CD4-positive, alpha-beta T cell treated with Interleukin-17A for 1 hour (primary cell): Measurements from ENCODE around the gene HIPK4.
A peak's percentile ranks its signal among the peaks of the same experiment; 100 is the strongest.
"Not testable (repeated sequence)": the region's sequence is repeated elsewhere in the genome, so short reads cannot be mapped to it uniquely, and the experiment has no call there.

Source experiments
- DNase-seq: peaks from one replicate; pipeline ENCODE4 v3.0.0-alpha.2; 2020

Gene HIPK4

DNA sequence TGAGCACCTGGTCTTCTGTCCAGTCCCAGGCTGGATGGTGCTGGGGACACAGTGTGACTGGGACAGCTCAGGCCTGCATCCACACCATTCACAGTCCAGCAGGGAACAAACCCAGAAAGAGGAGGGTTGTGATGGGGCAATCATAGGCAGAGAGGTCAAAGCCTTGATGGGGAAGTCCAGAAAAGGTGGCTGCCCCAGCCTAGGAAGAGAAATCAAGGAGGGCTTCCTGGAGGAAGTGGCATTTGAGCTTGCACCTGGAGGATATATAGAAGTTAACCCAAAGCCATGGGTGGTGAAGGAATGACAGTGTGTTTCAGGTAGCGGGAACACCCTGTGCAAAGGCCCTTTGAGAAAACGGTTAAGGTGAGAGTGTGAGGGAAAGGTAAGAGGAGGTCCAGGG is 25.8 kb upstream of the HIPK4 start:
- no peak for DNase-seq

DNA sequence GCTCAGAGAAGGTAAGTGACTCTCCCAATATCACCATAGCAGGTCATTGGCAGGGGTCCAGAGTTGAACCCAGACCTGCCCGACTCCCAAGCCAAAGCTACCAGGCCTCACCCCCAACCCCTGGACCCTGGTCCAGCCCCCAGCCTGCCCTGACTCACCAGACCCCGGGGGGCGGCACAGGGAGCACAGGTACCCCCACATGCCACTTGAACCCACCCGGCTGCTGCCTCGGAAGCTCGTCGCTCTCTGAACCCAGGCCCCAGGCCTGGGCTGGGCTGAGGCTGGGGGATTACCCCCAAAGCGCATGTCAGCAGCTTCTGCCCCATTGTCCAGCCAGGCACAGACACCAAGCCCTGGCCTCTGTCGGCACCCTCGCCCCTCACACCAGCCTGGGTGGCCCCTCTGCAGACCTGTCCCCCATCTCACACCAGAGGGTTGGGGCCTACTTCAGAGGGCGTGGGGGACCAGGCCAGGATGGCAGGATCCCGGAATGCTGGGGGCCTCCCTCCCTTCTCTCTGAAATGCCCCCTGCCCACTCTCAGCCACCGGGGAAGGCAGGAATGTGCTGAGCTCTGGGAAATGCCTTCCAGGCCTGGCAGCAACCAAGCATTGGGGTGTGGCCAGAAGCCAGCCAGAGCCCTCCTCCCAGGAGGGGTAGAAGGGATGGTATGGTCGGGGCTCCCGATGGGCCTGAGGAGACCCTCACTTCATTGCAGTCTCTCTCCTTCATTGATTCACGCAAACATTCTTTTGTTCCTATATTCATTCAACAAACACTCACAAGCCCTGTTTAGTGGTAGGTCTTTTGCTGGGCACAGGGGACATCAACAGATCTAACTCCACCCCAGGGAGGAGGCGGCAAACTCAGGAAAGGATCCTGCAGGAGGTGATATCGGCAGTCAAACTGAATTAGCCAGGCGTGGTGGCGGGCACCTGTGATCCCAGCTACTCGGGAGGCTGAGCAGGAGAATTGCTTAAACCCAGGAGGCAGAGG is 24.9 kb upstream of the HIPK4 start:
- DNase-seq = no peak

DNA sequence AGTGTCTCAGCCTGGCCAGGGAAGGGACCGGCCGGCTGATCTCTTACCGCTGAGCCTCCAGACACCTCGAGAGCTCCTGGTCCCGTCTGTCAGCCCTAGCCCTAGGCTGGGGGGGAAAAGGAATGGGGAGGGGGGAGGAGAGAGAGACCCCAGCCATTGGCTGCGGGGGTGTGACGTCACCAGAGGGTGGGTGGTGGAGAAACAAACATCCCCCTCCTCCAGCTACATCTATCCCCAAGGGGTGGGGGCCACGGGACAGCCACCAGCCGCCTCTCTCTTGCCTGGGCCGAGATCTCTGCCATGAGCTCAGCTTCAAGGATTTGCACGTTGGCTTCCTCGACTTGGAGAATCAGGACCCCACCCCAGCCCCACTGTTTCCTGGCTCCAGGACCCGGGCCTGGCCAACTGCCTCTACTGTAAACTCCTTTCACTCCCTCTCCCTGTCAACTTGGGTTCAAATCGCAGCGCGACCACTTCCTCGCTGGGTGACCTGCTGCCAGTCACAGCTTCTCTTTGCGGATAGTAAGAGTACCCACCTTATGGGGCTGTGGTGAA is 23.4 kb upstream of the HIPK4 start, which contains the start of gene PRX:
Gene PRX, minus strand, starts transcription at position 88 of the 555 bp plus-strand sequence. CDS start 5,446 bp downstream, outside the sequence.
- no peak for DNase-seq

DNA sequence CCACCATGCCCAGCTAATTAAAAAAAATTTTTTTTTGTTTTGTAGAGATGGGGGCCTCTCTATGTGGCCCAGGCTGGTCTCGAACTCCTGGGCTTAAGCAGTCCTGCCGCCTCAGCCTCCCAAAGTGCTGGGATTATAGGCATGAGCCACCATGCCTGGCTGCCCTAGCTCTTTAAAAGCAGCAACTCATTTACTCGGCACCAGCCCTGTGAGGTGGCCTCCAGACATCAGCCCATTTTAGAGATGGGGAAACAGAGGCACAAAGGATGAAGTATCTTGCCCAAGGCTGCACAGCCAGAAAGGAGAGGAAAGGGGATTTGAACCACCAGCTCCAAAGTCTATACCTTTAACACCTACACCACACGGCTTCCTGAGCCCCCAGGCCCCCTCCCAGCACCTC is 22.9 kb upstream of the HIPK4 start:
- DNase-seq = no peak

DNA sequence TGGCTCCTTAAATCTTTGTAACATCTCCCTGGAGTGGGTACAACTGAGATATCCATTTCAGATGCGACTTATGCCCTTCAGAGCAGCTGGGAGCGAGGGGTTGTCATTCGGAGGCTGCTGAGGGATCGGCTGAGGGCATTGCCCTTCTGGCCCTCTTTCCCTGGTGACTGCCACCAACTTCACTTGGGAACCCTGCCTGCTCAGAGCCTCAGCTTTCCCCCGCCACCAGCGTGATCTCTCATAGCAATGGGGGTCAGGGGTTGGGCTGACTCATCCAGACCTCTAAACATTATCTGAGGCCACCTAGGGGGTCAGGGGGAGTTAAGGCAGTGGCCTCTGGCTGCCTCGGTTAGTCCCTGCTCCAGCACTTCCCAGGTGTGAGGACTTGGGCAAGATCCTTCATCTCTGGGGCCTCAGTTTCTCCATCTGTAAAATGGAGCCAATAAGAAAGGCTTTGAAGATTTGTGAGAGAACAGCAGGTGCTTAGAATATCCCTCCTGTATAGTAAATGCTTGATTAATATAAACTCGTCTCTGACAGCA is 22.0 kb upstream of the HIPK4 start:
- no peak for DNase-seq

DNA sequence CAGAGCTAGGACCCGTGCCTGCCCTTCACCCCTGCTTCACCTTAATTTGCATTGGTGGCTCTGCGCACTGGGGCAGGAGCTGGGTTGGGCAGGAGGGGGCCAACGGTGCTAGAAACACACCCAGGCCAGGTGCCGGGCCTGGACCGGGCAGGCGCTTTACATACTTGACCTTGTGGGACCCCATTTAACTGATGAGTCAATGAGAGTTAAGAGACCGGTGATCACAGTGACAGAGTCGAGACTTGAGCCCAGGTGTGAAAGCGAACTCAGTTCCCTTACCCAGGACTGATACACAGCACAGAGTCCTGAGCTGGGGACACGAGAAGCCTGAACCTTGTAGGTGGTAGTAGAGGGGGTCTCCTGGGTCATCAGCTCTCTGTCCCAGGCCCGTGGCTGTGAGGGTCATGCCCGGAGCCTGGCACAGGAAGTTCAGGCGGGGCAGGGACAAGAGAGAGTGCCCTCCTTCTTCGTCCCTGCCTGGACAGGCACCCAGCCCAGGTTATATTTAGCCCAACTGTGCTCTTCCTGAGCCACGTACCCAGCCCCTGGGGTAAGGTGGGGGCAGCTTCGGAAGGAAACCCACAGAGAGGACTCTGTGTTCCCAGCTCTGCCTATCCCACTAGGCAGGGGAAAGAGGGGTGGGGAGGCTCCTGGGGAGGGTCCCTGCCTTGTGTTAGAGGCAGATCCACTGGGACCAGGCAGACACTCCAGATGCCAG is 21.3 kb upstream of the HIPK4 start:
- no peak for DNase-seq

DNA sequence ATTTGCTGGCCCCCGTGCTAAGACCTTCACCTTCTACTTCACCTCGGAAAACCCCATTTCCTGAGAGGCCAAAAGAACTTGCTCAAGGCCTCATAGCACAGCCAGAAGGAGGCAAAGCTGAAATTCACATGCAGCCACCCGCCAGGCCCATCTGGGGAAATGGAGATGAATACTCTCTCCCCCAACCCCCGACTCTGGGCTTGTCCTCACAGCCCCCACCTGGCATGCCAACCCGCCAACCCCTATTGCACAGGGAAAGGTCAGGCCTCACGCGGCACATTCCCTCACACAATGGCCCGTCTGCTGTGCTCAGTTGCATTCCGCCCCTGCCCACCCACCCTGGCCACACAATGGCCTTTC is 20.0 kb upstream of the HIPK4 start:
- DNase-seq = no peak

DNA sequence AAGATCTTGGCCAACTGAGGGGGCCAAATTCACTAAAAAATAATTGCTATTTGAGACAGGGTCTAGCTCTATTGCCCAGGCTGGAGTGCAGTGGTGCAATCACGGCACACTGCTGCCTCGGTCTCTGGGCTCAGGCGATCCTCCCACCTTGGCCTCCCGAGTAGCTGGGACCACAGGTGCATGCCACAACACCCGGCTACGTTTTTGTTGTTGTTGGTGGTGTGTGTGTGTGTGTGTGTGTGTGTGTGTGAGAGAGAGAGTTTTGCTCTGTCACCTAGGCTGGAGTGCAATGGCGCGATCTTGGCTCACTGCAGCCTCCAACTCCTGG is 18.6 kb upstream of the HIPK4 start:
- DNase-seq = not testable (repeated sequence)

DNA sequence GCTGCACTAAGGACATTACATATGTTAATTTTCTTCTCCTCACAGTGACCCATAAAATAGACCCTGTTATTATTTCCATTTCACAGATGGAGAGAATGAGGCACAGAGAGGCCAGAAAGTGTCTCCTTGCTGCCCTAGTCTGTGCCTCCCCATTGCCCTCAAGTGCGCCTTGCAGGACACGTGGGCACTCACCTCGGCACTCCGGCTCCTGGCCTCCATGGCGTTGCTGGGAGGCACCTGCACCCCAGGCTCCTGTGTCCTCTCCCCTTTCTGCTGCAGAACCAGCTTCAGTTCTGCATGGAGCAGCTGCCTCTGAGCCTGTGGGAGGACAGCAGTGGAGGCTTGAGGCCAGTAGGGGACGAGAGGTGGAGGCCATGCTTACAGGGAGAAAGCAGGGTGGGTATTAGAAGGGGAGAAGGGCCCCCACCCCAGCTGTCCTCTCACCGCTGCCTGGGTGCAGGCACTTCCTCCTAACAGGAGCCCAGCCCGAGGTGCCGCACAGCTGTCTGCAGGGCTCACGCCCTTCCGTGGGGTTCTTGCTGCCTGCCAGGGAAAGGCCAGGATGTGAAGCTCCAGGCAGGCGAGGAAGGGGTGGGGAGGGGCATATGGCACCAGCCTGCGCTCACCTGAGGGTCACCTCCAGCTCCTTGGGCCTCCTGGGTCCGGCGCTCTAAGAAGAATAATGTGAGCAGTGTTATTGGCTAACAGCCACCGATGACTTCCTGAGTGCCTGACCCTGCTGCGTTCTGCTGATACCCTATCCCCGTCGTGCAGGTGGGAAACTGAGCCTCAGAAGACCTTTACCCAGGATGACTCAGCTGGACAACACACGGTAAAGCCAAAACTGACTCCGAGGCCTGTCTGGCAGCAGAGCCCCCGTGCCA is 18.0 kb upstream of the HIPK4 start:
- DNase-seq = no peak

DNA sequence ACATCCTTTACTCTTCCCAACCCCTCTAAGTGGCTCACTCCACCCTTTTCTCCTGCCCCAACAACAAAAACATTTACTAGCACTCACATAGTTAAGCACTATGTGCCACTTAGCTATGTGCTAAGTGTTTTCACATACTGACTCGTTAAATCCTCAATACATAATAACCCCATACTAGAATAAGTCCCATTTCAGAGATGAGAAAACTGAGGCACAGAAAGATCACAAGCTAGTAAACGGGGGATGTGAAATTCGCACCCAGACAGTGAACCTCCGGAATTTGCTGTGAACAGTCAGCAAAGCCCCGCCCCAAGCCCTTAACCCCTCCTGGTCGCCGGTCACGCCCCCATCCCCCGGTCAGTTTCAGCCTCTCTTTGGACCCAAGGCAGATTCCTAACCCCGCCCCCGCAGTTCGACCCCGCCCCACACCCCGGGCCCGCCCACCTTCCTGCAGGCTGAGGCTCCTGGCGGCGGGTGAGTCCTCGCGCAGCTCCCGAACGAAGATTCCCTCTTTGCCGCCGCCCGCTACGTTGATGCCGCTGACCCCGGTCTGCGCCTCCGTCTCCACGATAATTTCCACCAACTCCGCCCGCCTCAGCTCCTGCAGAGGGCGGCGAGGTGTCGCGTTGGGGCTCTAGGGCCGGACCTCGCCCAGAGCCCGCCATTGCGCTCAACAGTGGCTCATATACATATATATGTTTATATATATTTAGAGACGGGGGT is 13.4 kb upstream of the HIPK4 start:
- DNase-seq = peak; percentile 88

DNA sequence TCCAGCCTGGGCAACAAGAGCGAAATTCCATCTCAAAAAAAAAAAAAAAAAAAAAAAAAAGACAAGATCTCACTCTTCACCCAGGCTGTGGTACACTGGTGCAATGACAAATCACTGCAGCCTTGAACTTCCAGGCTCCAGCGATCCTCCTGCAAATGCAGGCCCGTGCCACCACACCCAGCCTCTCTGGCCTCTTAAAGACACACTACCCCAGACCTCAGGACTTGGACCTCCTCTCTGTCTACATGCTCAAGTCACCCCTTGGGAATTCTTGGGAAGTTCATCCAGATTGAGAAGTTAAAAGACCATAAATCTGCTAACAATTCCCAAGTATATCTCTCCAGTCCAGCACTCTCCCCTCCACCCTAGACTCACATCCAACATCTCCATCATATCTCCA is 10.6 kb upstream of the HIPK4 start:
- DNase-seq = no peak

DNA sequence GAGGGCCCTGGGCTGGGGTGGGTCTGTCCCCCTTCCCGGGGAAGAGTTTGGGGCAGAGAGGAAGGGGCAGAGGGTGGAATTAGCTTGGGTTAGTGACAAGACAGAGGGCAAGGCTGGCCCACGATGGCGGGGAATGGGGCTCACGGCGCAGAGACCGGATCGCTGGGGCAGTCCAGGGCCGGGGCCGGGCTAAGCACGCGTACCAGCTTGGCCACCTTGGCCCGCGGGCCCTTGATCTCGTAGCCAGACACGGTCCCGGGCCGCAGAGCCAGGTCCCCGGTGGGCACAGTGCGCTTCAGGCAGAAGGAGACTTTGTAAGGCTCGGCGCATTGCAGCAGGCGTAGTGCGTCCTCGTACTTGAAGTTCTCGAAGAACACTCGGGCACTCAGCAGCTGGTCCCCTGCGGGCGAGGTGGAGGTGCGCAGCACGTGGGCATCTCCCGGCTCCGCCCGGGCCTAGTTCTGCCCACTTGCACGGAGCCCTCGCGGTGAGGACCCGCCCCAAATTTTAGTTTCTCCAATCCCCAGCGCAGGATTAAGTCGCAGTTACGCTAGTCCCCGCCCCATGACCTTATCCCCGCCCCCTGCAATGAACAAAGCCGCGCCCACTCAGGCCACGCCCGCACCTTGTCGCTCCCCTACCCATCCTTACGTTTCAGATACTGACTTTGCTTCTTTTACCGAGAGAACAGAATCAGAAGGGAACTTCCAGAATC is 8.6 kb upstream of the HIPK4 start:
- DNase-seq = peak; percentile 83

DNA sequence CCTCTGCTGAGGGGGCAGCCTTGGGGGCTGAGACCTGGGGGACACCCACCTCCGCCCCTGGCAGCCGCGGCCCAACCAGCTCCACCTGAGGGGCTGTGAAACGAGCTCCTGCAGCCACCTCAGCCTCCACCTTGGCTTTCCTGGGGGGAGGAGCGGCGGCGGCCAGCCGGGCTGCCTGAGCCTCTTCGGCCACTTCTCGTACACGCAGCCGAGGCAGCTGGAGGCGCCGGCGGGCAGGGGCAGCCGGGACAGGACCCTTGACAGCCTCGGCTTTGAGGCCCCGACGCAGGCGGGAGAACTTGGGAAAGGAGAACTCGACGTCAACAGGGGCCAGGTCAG is 7.6 kb upstream of the HIPK4 start:
- DNase-seq = no peak

DNA sequence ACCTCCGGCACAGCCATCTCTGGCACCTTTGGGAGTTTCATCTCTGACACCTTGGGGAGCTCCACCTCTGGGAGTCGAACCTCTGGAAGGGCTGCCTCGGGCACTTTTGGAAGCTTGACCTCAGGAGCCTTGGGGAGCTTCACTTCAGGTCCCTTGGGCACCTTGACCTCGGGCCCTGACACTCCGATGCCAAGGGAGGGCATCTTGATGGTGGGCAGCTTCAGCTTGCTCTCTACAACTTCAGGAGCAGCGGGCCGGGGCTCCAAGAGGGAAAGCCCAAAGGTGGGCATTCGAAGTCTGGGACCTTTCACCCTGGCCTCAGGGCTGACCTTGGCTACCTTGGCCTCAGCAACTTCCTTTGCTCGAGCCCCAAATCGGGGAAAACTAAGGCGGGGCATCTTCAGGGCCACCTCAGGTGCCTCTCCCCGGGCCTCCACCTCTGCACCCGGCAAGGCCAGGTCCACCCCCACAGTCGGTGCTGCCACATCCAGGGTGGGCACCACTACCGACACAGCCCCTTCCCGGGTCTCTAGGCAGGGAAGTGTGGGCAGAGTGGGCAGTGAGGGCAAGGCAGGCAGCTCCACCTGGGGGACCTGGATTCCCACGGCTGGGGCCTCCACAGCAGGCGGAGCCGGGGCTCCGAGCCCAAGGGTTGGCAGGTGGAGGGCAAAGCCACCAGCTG is 7.0 kb upstream of the HIPK4 start:
- DNase-seq = no peak

DNA sequence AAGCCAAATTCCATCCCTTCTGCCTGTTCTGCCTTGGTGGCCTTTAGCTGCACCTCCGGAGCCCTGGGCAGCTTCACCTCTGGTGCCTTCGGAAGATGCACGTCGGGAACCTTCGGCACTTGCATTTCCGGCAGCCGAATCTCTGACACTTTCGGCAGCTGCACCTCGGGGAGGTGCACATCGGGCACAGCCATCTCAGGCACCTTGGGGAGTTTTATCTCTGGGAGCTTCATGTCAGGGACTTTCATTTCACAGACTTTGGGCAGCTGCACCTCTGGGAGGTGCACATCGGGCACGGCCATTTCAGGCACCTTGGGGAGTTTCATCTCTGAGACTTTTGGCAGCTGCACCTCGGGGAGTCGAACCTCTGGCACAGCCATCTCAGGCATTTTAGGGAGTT is 6.0 kb upstream of the HIPK4 start:
- no peak for DNase-seq

DNA sequence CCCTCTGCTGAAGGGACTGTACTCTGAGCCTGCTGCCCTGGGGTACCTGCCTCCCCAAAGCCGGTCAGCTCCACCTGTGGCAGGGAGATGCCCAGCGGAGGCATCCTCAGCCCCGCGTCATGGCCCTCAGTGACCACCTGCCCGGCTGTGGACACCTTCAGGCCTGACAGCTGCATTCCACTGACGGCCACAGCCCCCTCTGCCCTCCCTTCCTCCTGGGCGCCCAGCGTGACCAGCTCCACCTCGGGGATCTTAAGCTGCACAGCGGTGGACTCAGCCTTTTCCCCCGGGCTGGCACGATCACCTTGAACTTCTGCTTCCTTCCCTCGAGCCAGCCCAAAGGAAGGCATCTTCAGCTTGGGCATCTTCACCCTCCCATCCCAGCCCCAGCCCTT is 4.8 kb upstream of the HIPK4 start:
- DNase-seq = no peak

DNA sequence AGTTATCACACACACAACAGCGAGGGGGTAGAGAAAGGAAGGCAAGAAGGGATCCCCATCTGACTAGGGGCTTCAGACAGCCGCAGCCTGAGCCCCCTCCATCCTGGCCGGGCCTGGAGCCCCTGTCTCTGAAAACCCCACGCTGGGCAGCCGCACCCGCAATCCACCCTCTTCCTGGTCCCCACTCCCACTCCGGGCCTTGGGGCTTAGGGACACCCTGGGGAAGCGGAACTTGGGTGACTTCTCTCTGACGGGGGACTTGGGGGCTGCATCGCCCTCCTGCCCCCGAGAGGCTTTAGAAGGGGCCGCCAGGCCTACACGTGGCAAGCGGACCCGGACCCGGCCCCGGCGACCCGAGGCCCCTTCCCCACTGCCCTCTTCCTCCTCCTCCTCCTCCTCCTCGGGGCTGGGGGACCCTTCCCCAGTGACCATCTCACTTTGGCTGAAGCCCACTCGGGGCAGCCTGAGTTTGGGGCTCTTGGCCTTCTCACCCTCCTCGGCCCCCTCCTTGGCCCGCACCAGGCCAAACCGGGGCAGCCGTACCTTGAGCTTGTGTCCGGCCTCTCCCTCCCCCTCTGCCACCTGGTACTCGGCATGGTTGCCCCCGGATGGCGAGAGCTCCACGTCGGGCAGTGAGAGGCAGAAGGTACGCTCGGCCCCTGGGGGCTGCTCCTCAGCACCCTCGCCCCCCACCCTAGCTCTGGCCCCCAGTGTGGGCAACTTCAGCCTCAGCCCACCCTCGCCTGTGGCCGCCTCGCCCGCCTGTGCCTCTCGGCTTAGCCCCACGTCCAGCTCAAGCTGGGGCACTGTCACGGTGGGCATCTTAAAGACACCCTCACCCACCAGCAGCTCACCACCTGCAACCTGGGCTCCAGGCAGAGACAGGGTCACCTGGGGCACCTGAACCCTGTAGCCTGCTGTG is 4.2 kb upstream of the HIPK4 start:
- no peak for DNase-seq

DNA sequence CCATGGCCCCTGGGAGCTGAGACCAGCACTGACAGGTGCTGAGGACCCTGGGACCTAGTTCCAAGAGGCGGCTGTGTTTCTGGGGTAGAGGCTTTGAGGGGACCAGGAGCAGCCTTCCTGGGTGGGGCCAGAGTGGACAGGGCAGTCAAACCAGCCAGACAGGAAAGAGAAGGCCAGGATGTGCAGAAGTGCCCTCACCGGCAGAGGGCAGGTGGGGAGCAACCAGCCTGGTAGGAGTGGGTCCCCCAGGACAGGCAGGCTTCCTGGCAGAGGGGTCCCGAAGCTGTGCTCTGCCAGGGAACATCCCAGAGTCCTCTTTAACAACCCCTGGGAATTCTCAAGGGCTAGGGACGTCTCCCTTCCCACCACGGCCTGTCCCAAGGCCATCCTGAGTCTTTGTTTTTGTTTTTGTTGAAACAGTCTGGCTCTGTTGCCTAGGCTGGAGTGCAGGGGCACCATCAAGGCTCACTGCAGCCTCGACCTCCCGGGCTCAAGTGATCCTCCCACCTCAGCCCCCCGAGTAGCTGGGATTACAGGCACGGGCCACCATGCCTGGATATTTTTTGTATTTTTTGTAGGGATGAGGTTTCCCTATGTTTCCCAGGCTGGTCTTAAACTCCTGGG is 3.0 kb upstream of the HIPK4 start:
- no peak for DNase-seq

DNA sequence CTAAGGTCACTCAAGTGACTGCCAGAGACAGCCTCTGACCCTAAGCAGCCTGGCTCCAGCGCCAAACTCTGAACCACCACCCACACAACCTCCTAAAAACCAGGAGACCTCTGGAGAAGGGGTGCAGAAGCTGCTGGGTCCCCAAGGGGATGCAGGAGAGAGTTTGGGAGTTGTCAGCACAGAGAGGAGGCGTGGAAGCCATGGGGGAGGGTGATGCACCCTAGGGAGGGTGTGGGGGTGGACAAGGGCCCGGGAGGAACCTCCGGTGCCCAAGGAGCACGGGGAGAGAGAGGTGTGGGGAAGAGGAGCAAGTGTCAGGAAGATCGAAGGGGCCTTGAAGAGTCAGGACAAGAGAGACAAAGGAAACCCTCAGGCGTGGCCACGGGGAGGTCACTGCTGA is 2.1 kb upstream of the HIPK4 start:
- no peak for DNase-seq
